HG02852 (cell line): Measurements from ENCODE around the gene C14orf119.

Experiments
- ATAC-seq: cut with Tn5 transposase; IDR thresholded peaks from one replicate; pipeline ENCODE4 v1.9.1; 2021; ENCODE audit warnings: mild to moderate bottlenecking, moderate library complexity; ENCODE audit not compliant: unreplicated experiment

The C14orf119 gene

GRCh38 chr14:23086565-23086964 is 8.7 kb upstream of the C14orf119 start:
- no peak for ATAC-seq

- no peak for ATAC-seq
These were observed 5.6 kb upstream of the C14orf119 start for GRCh38 chr14:23089498-23090253.

- ATAC-seq, result no peak
These were observed 5.1 kb upstream of the C14orf119 start for GRCh38 chr14:23090254-23090636.

GRCh38 chr14:23091294-23092225 is 3.7 kb upstream of the C14orf119 start:
- no peak for ATAC-seq

GRCh38 chr14:23093104-23093503 is 2.2 kb upstream of the C14orf119 start:
- ATAC-seq, result no peak

GRCh38 chr14:23093526-23093925 is 1.8 kb upstream of the C14orf119 start:
- ATAC-seq, result no peak

- ATAC-seq, result no peak
These were observed 1.2 kb upstream of the C14orf119 start for GRCh38 chr14:23093991-23094665.

- ATAC-seq, result peak; percentile 33
These were observed 574 bp upstream of the C14orf119 start, which contains the start of gene ACIN1 for GRCh38 chr14:23094666-23095195. Gene ACIN1, minus strand, starts transcription at chr14:23095136. Its CDS starts 24 bp downstream, at chr14:23095112.

- ATAC-seq, result no peak
These were observed 2.5 kb downstream of the C14orf119 start for GRCh38 chr14:23097786-23098185.

- no peak for ATAC-seq
These were observed 4.0 kb downstream of the C14orf119 start for GRCh38 chr14:23099212-23099861.

- no peak for ATAC-seq
These were observed 6.1 kb downstream of the C14orf119 start for GRCh38 chr14:23101213-23101970.

- no peak for ATAC-seq
These were observed 6.8 kb downstream of the C14orf119 start for GRCh38 chr14:23101986-23102625.

GRCh38 chr14:23102801-23103200 is 7.5 kb downstream of the C14orf119 start:
- no peak for ATAC-seq

GRCh38 chr14:23103581-23103980 is 8.3 kb downstream of the C14orf119 start:
- no peak for ATAC-seq

GRCh38 chr14:23104070-23104590 is 8.8 kb downstream of the C14orf119 start:
- ATAC-seq, result no peak

- no peak for ATAC-seq
These were observed 9.5 kb downstream of the C14orf119 start, which contains the start of gene CIROP for GRCh38 chr14:23104591-23105347. Gene CIROP, minus strand, starts transcription at chr14:23104989. Its CDS starts 69 bp downstream, at chr14:23104920.

- ATAC-seq, result no peak
These were observed 10.1 kb downstream of the C14orf119 start for GRCh38 chr14:23105348-23105824.

GRCh38 chr14:23106747-23107045 is 11.4 kb downstream of the C14orf119 start:
- ATAC-seq, result no peak
